HG03520 (cell line): Measurements from ENCODE around the gene CCR5AS.
A peak's percentile ranks its signal among the peaks of the same experiment; 100 is the strongest.
"Not testable (repeated sequence)": the region's sequence is repeated elsewhere in the genome, so short reads cannot be mapped to it uniquely, and the experiment has no call there.

Source experiments
- ATAC-seq: cut with Tn5 transposase; IDR thresholded peaks from one replicate; pipeline ENCODE4 v1.9.1; 2021; ENCODE audit warnings: mild to moderate bottlenecking, moderate library complexity; ENCODE audit not compliant: unreplicated experiment

CCR5AS gene

GRCh38 chr3:46406788-46407611 is at the start of gene CCR5AS, which contains the start of gene CCRL2:
CCR5AS (minus strand) TSS chr3:46407066.
CCRL2 (plus strand) TSS chr3:46407259; CDS start chr3:46408080, 821 bp downstream.
- ATAC-seq: no peak

- ATAC-seq: no peak
These were observed 49.3 kb upstream of the CCR5AS start for GRCh38 chr3:46456118-46456517.

GRCh38 chr3:46455231-46456115 is 48.6 kb upstream of the CCR5AS start:
- ATAC-seq: no peak

- no peak for ATAC-seq
These were observed 47.7 kb upstream of the CCR5AS start for GRCh38 chr3:46454606-46455005.

- ATAC-seq: no peak
These were observed 47.3 kb upstream of the CCR5AS start for GRCh38 chr3:46454209-46454595.

- no peak for ATAC-seq
These were observed 46.8 kb upstream of the CCR5AS start for GRCh38 chr3:46453526-46454208.

GRCh38 chr3:46449755-46450552 is 43.1 kb upstream of the CCR5AS start:
- ATAC-seq: no peak

GRCh38 chr3:46448721-46449120 is 41.9 kb upstream of the CCR5AS start:
- ATAC-seq: no peak

GRCh38 chr3:46447228-46447985 is 40.5 kb upstream of the CCR5AS start:
- ATAC-seq: no peak

GRCh38 chr3:46442576-46443530 is 36.0 kb upstream of the CCR5AS start:
- no peak for ATAC-seq

- ATAC-seq: peak; percentile 68
These were observed 33.8 kb upstream of the CCR5AS start for GRCh38 chr3:46440531-46441294.

- no peak for ATAC-seq
These were observed 32.0 kb upstream of the CCR5AS start for GRCh38 chr3:46438831-46439230.

GRCh38 chr3:46435081-46435726 is 28.3 kb upstream of the CCR5AS start:
- ATAC-seq: no peak

GRCh38 chr3:46433841-46434240 is 27.0 kb upstream of the CCR5AS start:
- no peak for ATAC-seq

GRCh38 chr3:46433118-46433517 is 26.3 kb upstream of the CCR5AS start:
- not testable (repeated sequence) for ATAC-seq

- not testable (repeated sequence) for ATAC-seq
These were observed 25.0 kb upstream of the CCR5AS start for GRCh38 chr3:46431905-46432304.

GRCh38 chr3:46430879-46431278 is 24.0 kb upstream of the CCR5AS start:
- ATAC-seq: not testable (repeated sequence)
